Ishikawa (cell line): ENCODE data around the gene AFMID.
A peak's percentile ranks its signal among the peaks of the same experiment; 100 is the strongest.

Experiments used
- EP300 ChIP-seq: IDR thresholded peaks from 2 replicates; pipeline ENCODE4 v1.6.1; 2012; ENCODE audit warnings: borderline replicate concordance
- FOXM1 ChIP-seq: IDR thresholded peaks from 2 replicates; pipeline ENCODE4 v1.6.1; 2012; ENCODE audit warnings: low read depth, borderline replicate concordance
- MAX ChIP-seq: IDR thresholded peaks from 2 replicates; pipeline ENCODE4 v1.6.1; 2012
- TAF1 ChIP-seq: IDR thresholded peaks from 2 replicates; pipeline ENCODE4 v1.6.1; 2012; ENCODE audit warnings: low read depth, mild to moderate bottlenecking
- TEAD4 ChIP-seq: IDR thresholded peaks from 2 replicates; pipeline ENCODE4 v1.6.1; 2012
- USF1 ChIP-seq: IDR thresholded peaks from 2 replicates; pipeline ENCODE4 v1.6.1; 2012
- YY1 ChIP-seq: IDR thresholded peaks from 2 replicates; pipeline ENCODE4 v1.6.1; 2012; ENCODE audit warnings: low read depth
- TF ChIP-seq, protein P1 (sequence below): IDR thresholded peaks from 2 replicates; pipeline ENCODE4 v1.6.1; 2012; ENCODE audit warnings: low read depth, mild to moderate bottlenecking

GRCh38 chr17:78214016-78214705 lies 27.0 kb downstream of the AFMID start, which contains the start of gene BIRC5:
- TF ChIP-seq EP300 (peak; percentile 34; the same call in 1 of the 2 replicates), TEAD4 (0 out of 2 replicates have a peak, but pooled peaks have one; percentile 6), TAF1 (peak; percentile 89), FOXM1 (peak; percentile 85), YY1 (peak; percentile 89), USF1 (peak; percentile 48), MAX (peak; percentile 95)
- TF ChIP-seq, protein P1, sequence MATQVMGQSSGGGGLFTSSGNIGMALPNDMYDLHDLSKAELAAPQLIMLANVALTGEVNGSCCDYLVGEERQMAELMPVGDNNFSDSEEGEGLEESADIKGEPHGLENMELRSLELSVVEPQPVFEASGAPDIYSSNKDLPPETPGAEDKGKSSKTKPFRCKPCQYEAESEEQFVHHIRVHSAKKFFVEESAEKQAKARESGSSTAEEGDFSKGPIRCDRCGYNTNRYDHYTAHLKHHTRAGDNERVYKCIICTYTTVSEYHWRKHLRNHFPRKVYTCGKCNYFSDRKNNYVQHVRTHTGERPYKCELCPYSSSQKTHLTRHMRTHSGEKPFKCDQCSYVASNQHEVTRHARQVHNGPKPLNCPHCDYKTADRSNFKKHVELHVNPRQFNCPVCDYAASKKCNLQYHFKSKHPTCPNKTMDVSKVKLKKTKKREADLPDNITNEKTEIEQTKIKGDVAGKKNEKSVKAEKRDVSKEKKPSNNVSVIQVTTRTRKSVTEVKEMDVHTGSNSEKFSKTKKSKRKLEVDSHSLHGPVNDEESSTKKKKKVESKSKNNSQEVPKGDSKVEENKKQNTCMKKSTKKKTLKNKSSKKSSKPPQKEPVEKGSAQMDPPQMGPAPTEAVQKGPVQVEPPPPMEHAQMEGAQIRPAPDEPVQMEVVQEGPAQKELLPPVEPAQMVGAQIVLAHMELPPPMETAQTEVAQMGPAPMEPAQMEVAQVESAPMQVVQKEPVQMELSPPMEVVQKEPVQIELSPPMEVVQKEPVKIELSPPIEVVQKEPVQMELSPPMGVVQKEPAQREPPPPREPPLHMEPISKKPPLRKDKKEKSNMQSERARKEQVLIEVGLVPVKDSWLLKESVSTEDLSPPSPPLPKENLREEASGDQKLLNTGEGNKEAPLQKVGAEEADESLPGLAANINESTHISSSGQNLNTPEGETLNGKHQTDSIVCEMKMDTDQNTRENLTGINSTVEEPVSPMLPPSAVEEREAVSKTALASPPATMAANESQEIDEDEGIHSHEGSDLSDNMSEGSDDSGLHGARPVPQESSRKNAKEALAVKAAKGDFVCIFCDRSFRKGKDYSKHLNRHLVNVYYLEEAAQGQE: no peak
